Stomach smooth muscle (tissue), 2 donors: ENCODE measurements around the gene MT3.

ENCODE experiments used
- H3K27ac ChIP-seq: one replicate; pipeline ENCODE4 v1.7.0; 2013; ENCODE audit warnings: mild to moderate bottlenecking, low read length, inconsistent platforms
- H3K27me3 ChIP-seq, 2 donors: one replicate each; pipeline ENCODE4 v1.7.0; 2013; ENCODE audit warnings: low read length in 2 of 2; ENCODE audit not compliant: insufficient read depth in 2 of 2, control insufficient read depth in 1 of 2
- H3K36me3 ChIP-seq, 2 donors: one replicate each; pipeline ENCODE4 v1.7.0; 2013; ENCODE audit warnings: low read length in 2 of 2; ENCODE audit not compliant: control insufficient read depth in 2 of 2, insufficient read depth in 2 of 2
- H3K4me1 ChIP-seq: one replicate; pipeline ENCODE4 v1.7.0; 2013; ENCODE audit warnings: low read length; ENCODE audit not compliant: control insufficient read depth, insufficient read depth
- H3K4me3 ChIP-seq, 2 donors: one replicate each; pipeline ENCODE4 v1.7.0; 2013; ENCODE audit warnings: low read length in 2 of 2
- H3K9ac ChIP-seq, 2 donors: one replicate each; pipeline ENCODE4 v1.7.0; 2013; ENCODE audit warnings: low read length in 2 of 2, mild to moderate bottlenecking in 1 of 2
- H3K9me3 ChIP-seq, 2 donors: one replicate each; pipeline ENCODE4 v1.7.0; 2013; ENCODE audit warnings: low read length in 2 of 2; ENCODE audit not compliant: control insufficient read depth in 2 of 2
- donor health status: healthy.
- donor health status: Pancreatic carcinoma.

MT3 gene

GRCh38 chr16:56610017-56610608 lies 20.8 kb downstream of the MT3 start:
- Histone ChIP-seq H3K36me3 (no peaks in the 10 kb centered on the region), H3K9me3 (no peaks in the 10 kb centered on the region), H3K9ac (peak overlapping the region; percentile 56 to 80), H3K4me1 (peaks cover 52% of the 10 kb centered on the region), H3K27me3 (no peaks in the 10 kb centered on the region), H3K27ac (peak overlapping the region; percentile 94), H3K4me3 (peak overlapping the region; percentile 84 to 88)

DNA sequence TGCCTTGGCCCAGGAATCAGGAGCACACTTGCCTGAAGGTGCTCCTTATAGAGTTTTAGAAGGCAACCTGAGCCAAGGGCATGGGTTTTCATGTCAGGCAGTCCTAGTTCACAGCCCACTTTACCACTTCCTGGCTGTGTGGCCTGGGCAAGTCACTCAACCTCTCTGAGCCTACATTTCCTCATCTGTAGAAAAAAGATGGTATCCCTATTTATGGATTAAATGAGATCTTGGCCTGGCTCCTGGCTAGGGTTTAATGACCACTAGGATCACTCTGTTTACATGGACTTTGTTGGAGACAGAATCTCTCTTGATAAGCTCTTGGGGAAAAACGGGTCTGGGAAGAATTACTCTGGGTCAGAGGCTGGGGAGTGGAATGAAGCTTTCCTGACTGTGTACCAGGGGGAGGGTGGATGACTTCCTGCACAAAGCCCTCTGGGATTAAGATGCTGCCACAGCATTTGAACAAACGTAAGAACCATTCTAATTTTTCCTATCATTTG lies 21.3 kb downstream of the MT3 start:
- Histone ChIP-seq H3K9ac (peak overlapping the region in 1 of 2 donors; percentile 55), H3K27ac (peak overlapping the region; percentile 94), H3K4me1 (peaks cover 52% of the 10 kb centered on the region), H3K36me3 (no peaks in the 10 kb centered on the region), H3K9me3 (no peaks in the 10 kb centered on the region), H3K4me3 (peak overlapping the region in 1 of 2 donors; percentile 88), H3K27me3 (no peaks in the 10 kb centered on the region)

- no peaks in the 10 kb centered on the region for H3K9me3 ChIP-seq
- no peaks in the 10 kb centered on the region for H3K36me3 ChIP-seq
- H3K27me3 ChIP-seq: no peaks in the 10 kb centered on the region
- H3K9ac ChIP-seq: no peak overlapping the region
- H3K4me1 ChIP-seq: peaks cover 47% of the 10 kb centered on the region
- H3K27ac ChIP-seq: peak overlapping the region; percentile 94
- peak overlapping the region in 1 of 2 donors; percentile 29 for H3K4me3 ChIP-seq
Observed at GRCh38 chr16:56611281-56611833, 22.0 kb downstream of the MT3 start.

GRCh38 chr16:56613706-56614105 lies 24.4 kb downstream of the MT3 start:
- Histone ChIP-seq H3K9me3 (no peaks in the 10 kb centered on the region), H3K4me1 (peaks cover 48% of the 10 kb centered on the region), H3K27me3 (no peaks in the 10 kb centered on the region), H3K4me3 (no peak overlapping the region), H3K36me3 (no peaks in the 10 kb centered on the region), H3K9ac (no peak overlapping the region), H3K27ac (no peak overlapping the region)

GRCh38 chr16:56614549-56614991 lies 25.2 kb downstream of the MT3 start:
- Histone ChIP-seq H3K27ac (no peak overlapping the region), H3K4me1 (peaks cover 42% of the 10 kb centered on the region), H3K4me3 (no peak overlapping the region), H3K9ac (no peak overlapping the region), H3K27me3 (no peaks in the 10 kb centered on the region), H3K9me3 (no peaks in the 10 kb centered on the region), H3K36me3 (no peaks in the 10 kb centered on the region)

GRCh38 chr16:56615353-56615752 lies 26.0 kb downstream of the MT3 start:
- Histone ChIP-seq H3K4me3 (no peak overlapping the region), H3K9me3 (no peaks in the 10 kb centered on the region), H3K36me3 (no peaks in the 10 kb centered on the region), H3K4me1 (peaks cover 35% of the 10 kb centered on the region), H3K27ac (no peak overlapping the region), H3K27me3 (no peaks in the 10 kb centered on the region), H3K9ac (no peak overlapping the region)

DNA sequence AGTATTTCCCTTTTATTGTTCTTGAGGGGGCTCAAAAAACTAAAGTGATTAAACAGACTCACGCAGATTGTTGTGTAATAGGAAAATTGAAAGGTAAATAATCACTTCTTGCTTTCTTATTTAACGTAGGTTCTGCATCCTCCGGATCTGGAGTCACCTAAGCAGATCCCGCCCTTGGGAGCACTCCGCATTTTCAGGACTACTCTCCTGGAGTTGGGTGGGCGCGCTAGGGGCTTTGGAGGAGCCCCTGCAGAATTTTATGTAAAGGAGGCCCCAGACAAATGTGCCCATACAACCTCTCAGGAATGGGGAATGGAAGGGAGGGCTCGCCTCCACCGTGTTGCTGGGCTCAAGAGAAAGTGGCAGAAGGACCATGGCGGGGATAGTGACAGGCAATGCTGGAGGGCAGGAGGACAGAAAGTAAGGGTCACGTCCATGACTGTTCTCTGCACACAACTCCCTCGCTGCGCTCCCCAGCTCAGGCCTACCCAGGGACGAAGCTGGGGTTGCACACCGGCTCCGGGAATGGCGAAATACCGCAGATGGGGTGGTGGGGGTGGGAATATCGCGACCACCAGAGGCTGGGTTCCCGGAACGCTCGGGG lies 27.4 kb downstream of the MT3 start:
- Histone ChIP-seq H3K9ac (peak overlapping the region; percentile 25 to 55), H3K27ac (peak overlapping the region; percentile 67), H3K27me3 (no peaks in the 10 kb centered on the region), H3K4me1 (peaks cover 22% of the 10 kb centered on the region), H3K4me3 (peak overlapping the region; percentile 42 to 75), H3K9me3 (no peaks in the 10 kb centered on the region), H3K36me3 (no peaks in the 10 kb centered on the region)

GRCh38 chr16:56617212-56618085 lies 28.1 kb downstream of the MT3 start:
- H3K27me3 ChIP-seq: no peaks in the 10 kb centered on the region
- peak overlapping the region; percentile 42 to 75 for H3K4me3 ChIP-seq
- H3K27ac ChIP-seq: peak overlapping the region; percentile 67
- H3K36me3 ChIP-seq: no peaks in the 10 kb centered on the region
- H3K9ac ChIP-seq: peak overlapping the region; percentile 50 to 75
- no peaks in the 10 kb centered on the region for H3K9me3 ChIP-seq
- peaks cover 21% of the 10 kb centered on the region for H3K4me1 ChIP-seq

DNA sequence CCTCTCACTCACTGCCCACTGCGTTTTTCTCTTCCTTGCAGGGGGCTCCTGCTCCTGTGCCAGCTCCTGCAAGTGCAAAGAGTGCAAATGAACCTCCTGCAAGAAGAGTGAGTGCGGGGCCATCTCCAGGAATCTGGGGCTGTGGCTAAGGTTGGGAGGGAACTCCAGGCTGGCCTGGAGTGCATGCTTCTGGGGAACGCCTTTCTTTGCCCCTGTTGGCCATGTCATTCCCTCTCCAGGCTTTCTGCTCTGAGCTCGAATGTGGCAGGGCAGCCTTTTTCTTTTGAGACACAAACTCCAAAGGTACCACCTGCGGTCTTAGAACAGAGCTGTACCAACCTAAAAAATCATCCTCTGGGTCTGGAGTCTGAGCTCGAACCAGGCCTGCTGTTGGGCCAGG lies 28.8 kb downstream of the MT3 start:
- Histone ChIP-seq H3K4me3 (peak overlapping the region in 1 of 2 donors; percentile 75), H3K27ac (no peak overlapping the region), H3K27me3 (no peaks in the 10 kb centered on the region), H3K36me3 (no peaks in the 10 kb centered on the region), H3K9ac (no peak overlapping the region), H3K4me1 (peaks cover 21% of the 10 kb centered on the region), H3K9me3 (no peaks in the 10 kb centered on the region)

- H3K27ac ChIP-seq: no peak overlapping the region
- no peak overlapping the region for H3K9ac ChIP-seq
- H3K9me3 ChIP-seq: no peaks in the 10 kb centered on the region
- no peaks in the 10 kb centered on the region for H3K36me3 ChIP-seq
- H3K4me3 ChIP-seq: no peak overlapping the region
- H3K27me3 ChIP-seq: no peaks in the 10 kb centered on the region
- H3K4me1 ChIP-seq: peaks cover 24% of the 10 kb centered on the region
Observed at GRCh38 chr16:56620339-56620897, 31.1 kb downstream of the MT3 start.
